Immature natural killer cell (primary cell): ENCODE measurements around the gene RASGRF1. TPM values are rescaled to one million over a fixed set of nuclear protein-coding genes. Genes with fewer than 3 reads are reported as not detected.

Experiments used
- DNase-seq, 3 donors: peaks; one replicate each; pipeline ENCODE4 v3.0.0; 2022; ENCODE audit warnings: mixed read lengths in 1 of 3
- H3K27ac Mint-ChIP-seq, 6 donors: one replicate each; pipeline ENCODE4 v1.8.0; 2020; ENCODE audit warnings: mixed read lengths in 6 of 6, mild to moderate bottlenecking in 5 of 6, inconsistent platforms in 4 of 6, moderate library complexity in 3 of 6
- H3K27me3 Mint-ChIP-seq, 3 donors: one replicate each; pipeline ENCODE4 v1.8.0; 2020 to 2021; ENCODE audit warnings: low read depth in 3 of 3, mild to moderate bottlenecking in 3 of 3, mixed read lengths in 3 of 3, moderate library complexity in 3 of 3, inconsistent platforms in 1 of 3
- H3K36me3 Mint-ChIP-seq, 3 donors: one replicate each; pipeline ENCODE4 v1.8.0; 2020; ENCODE audit warnings: mixed read lengths in 3 of 3, inconsistent platforms in 2 of 3, mild to moderate bottlenecking in 2 of 3
- H3K4me1 Mint-ChIP-seq, 2 donors: one replicate each; pipeline ENCODE4 v1.8.0; 2020; ENCODE audit warnings: inconsistent platforms in 2 of 2, mild to moderate bottlenecking in 2 of 2, mixed read lengths in 2 of 2, moderate library complexity in 1 of 2
- H3K4me3 Mint-ChIP-seq, 5 donors: one replicate each; pipeline ENCODE4 v1.8.0; 2020; ENCODE audit warnings: mild to moderate bottlenecking in 5 of 5, mixed read lengths in 5 of 5, inconsistent platforms in 3 of 5, moderate library complexity in 3 of 5
- H3K9me3 Mint-ChIP-seq, 6 donors: one replicate each; pipeline ENCODE4 v1.8.0; 2020; ENCODE audit warnings: mild to moderate bottlenecking in 6 of 6, mixed read lengths in 6 of 6, inconsistent platforms in 4 of 6, moderate library complexity in 3 of 6
- polyA plus RNA-seq, 3 donors: library from polyadenylated mRNA; unstranded; fragments of 300-500 nt; fragmentation: Illumina TruSeq; gene quantifications; one replicate each; pipeline ENCODE4 v1.2.3, GENCODE V29; 2021

The RASGRF1 gene
- polyA plus RNA-seq: not detected

DNA sequence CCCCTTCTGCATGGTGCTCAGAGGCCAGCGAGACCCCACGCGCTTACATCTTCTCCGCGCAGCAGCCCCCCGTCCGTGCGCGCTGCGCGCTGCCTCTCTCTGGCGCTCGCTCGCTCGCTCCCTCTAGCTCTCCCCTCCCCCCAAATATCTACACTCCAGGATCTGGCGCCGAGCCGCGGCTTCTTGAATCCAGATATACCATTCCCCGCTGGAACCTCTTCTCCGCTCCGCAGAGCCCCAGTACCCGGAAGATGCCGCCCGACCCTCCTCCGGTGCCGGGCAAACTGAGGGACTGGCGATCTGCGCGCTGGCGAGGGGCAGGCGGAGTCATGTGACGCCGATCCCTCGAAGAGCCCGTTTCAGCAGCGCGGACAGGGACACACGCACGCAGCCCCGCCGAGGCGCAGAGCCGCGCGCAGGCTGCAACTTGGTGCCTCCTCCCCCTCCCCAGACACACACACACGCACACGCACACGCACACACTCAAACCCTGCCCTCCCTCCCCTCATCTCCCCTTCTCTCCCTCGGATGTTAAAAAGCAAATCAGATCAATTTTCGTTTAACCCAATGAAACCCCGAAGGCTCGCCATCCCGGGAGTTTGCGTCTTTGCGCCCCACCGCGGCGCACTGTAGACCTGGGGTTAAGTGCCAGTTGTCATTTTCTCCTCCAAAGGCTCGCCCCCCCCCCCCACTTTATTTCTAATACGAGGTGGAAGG lies at the start of gene RASGRF1:
RASGRF1 (minus strand) TSS at position 294 of the 717 bp plus-strand sequence; CDS start at position 12, 282 bp downstream.
- no peak within 1 kb of the TSS for H3K27ac Mint-ChIP-seq
- H3K36me3 Mint-ChIP-seq: no peaks in the 10 kb centered on the region
- H3K27me3 Mint-ChIP-seq: peaks cover 6 to 25% (median 8%) of the 10 kb centered on the region in 3 donors
- no peak for DNase-seq
- H3K4me3 Mint-ChIP-seq: no peak within 1 kb of the TSS
- H3K9me3 Mint-ChIP-seq: no peaks in the 10 kb centered on the region
- H3K4me1 Mint-ChIP-seq: no peaks in the 10 kb centered on the region

GRCh38 chr15:79136434-79137046 lies 46.0 kb upstream of the RASGRF1 start:
- no peak for DNase-seq
- H3K36me3 Mint-ChIP-seq: no peaks in the 10 kb centered on the region
- H3K4me1 Mint-ChIP-seq: no peaks in the 10 kb centered on the region
- H3K27ac Mint-ChIP-seq: no peak overlapping the region
- peaks cover 4 to 7% (median 4%) of the 10 kb centered on the region in 3 donors for H3K27me3 Mint-ChIP-seq
- no peak overlapping the region for H3K4me3 Mint-ChIP-seq
- H3K9me3 Mint-ChIP-seq: no peaks in the 10 kb centered on the region

DNA sequence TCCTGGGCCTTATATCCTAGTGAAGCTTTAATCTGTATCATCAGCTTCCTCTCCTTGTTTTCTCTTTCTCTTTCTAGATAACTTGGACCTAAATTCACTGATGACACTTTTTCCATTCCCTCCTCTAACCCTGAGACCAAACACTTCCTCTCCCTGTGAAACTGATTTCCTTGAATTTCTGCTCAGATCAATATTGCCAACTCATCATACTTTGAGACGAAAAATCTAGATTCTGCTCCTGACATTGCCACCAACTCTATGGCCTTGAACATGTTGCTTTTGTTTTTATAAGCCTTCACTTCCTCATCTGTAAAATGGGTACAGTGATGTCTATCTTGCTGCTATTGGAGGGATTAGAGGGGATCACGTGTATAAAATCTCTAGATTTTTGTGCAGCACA lies 42.7 kb upstream of the RASGRF1 start:
- Mint-ChIP-seq H3K36me3 (no peaks in the 10 kb centered on the region), H3K27me3 (peaks cover 0 to 6% (median 3%) of the 10 kb centered on the region in 3 donors), H3K27ac (no peak overlapping the region), H3K4me1 (no peaks in the 10 kb centered on the region), H3K4me3 (no peak overlapping the region), H3K9me3 (no peaks in the 10 kb centered on the region)
- no peak for DNase-seq

- Mint-ChIP-seq H3K27me3 (peaks cover 0 to 6% (median 5%) of the 10 kb centered on the region in 3 donors), H3K4me3 (no peak overlapping the region), H3K36me3 (no peaks in the 10 kb centered on the region), H3K9me3 (no peaks in the 10 kb centered on the region), H3K4me1 (no peaks in the 10 kb centered on the region), H3K27ac (no peak overlapping the region)
- no peak for DNase-seq
Observed at GRCh38 chr15:79132770-79133169, 42.2 kb upstream of the RASGRF1 start.

DNA sequence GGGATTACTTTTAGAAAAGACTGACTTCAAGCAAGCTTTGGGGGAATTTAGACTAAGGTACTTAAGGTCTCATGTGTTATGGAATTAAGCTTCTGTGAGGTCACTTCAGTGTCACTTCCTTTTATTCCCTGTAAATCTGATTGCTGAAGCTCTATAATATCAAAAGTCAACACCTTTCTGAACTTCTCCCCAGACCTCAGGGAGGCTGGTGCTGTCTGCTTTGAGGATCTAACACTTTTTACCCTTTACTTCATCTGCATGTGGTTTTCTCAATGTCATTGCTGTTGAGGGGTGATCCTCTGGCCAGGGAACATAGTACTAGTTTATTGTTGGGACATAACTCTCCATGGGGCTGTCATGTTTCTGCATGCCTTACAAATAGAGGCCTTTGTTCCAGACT lies 41.8 kb upstream of the RASGRF1 start:
- Mint-ChIP-seq H3K27me3 (peaks cover 0 to 6% (median 2%) of the 10 kb centered on the region in 3 donors), H3K4me1 (no peaks in the 10 kb centered on the region), H3K27ac (no peak overlapping the region), H3K4me3 (no peak overlapping the region), H3K36me3 (no peaks in the 10 kb centered on the region), H3K9me3 (no peaks in the 10 kb centered on the region)
- no peak for DNase-seq

DNA sequence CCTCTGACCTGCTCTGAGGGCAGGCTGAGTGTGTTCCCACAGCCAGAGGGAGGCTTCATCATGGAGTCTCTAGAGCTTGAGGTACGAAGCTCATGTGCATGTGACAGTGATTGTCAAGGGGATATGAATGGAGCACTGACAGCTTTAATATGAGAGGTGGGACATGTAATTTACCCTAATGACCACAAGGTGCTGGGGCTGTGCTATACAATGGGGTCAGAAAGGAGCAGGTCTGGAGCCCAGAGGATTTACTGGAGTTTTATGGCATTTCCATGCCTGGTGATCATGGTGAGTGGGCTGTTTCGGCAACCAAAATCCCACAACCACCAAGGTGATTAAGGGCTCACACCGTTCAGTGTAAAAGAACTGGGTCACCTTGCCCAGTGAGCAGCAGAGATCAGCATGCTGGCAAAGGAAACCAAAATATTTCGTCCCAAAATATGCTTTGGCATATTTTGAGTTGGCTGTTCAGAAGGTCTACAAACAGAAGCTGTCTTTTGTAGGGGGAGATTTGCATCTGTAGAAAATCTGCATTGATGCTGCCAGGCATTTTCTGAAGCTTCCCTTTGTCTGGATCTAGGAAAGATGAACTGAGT lies 40.1 kb upstream of the RASGRF1 start:
- Mint-ChIP-seq H3K4me3 (no peak overlapping the region), H3K4me1 (no peaks in the 10 kb centered on the region), H3K9me3 (peaks cover 0 to 2% (median 0%) of the 10 kb centered on the region in 6 donors), H3K27me3 (peaks cover 0 to 6% (median 2%) of the 10 kb centered on the region in 3 donors), H3K27ac (no peak overlapping the region), H3K36me3 (no peaks in the 10 kb centered on the region)
- no peak for DNase-seq

DNA sequence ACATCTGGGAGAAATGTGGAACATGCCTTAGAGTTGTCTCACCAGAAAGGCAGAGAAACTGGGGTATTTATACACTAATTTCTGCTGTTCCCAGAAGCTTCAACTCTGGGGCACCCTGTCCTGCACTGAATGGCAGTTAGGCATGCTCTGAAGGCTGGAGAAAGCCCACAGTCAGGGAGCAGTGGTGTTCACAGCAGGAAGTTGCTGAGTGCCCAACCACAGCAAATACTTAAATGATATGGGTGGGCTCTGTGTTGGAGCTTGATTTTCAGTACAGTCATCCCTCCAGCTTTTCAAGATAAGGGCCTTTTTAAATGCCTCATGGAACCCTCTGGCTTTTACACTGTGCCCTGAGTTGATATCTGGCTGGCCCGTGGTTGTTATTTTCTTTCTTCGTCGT lies 38.7 kb upstream of the RASGRF1 start:
- peaks cover 0 to 6% (median 2%) of the 10 kb centered on the region in 3 donors for H3K27me3 Mint-ChIP-seq
- no peaks in the 10 kb centered on the region for H3K4me1 Mint-ChIP-seq
- peaks cover 0 to 2% (median 0%) of the 10 kb centered on the region in 6 donors for H3K9me3 Mint-ChIP-seq
- no peaks in the 10 kb centered on the region for H3K36me3 Mint-ChIP-seq
- H3K4me3 Mint-ChIP-seq: no peak overlapping the region
- no peak overlapping the region for H3K27ac Mint-ChIP-seq
- no peak for DNase-seq

DNA sequence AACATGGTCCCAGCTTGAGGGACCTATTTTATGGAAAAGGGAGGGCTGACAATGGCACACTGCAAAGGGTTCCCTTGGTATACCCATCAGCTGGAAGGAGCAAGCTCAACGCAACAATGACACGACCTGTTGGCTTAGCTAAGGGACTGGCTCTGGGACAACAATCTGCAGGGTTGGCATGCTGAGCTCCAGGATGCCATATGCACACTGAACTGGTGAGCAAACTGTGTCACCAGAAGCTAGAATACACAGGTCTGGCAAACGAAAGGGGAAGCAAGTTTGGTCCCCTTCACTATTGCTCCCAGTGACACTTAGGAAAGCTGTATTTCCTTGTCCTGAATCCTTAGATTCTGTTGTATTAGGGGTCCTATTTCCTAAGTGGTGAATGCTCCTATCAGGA lies 38.0 kb upstream of the RASGRF1 start:
- H3K4me3 Mint-ChIP-seq: no peak overlapping the region
- peaks cover 0 to 3% (median 2%) of the 10 kb centered on the region in 3 donors for H3K27me3 Mint-ChIP-seq
- no peak for DNase-seq
- no peak overlapping the region for H3K27ac Mint-ChIP-seq
- no peaks in the 10 kb centered on the region for H3K36me3 Mint-ChIP-seq
- H3K9me3 Mint-ChIP-seq: peaks cover 0 to 2% (median 0%) of the 10 kb centered on the region in 6 donors
- H3K4me1 Mint-ChIP-seq: no peaks in the 10 kb centered on the region

- Mint-ChIP-seq H3K4me3 (no peak overlapping the region), H3K9me3 (peaks cover 0 to 3% (median 0%) of the 10 kb centered on the region in 6 donors), H3K36me3 (no peaks in the 10 kb centered on the region), H3K4me1 (no peaks in the 10 kb centered on the region), H3K27ac (no peak overlapping the region), H3K27me3 (peaks cover 0 to 6% (median 5%) of the 10 kb centered on the region in 3 donors)
- no peak for DNase-seq
Observed at GRCh38 chr15:79124388-79124787, 33.8 kb upstream of the RASGRF1 start.

DNA sequence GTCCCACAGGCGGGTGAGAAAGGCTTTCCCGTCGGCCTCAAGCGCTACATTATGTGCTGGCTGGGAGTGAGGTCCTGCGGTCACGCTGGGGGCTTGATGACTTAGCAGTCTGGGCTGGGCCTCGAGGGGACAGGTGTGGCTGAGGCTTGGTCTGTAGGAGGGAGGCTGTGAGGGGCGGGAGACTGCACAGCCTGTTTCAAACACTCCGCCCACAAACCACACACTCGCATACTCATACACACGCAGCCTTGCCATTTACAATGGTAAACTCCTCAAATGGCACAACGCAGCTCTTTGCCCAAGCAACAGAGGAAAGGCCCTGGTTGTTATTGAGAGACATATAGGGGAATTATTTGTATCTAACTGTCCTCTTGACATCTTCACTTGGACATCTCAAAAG lies 32.4 kb upstream of the RASGRF1 start:
- H3K9me3 Mint-ChIP-seq: peaks cover 0 to 3% (median 0%) of the 10 kb centered on the region in 6 donors
- no peak overlapping the region for H3K4me3 Mint-ChIP-seq
- H3K27me3 Mint-ChIP-seq: peaks cover 0 to 6% (median 5%) of the 10 kb centered on the region in 3 donors
- DNase-seq: no peak
- no peak overlapping the region for H3K27ac Mint-ChIP-seq
- H3K36me3 Mint-ChIP-seq: no peaks in the 10 kb centered on the region
- H3K4me1 Mint-ChIP-seq: no peaks in the 10 kb centered on the region

GRCh38 chr15:79122391-79122790 lies 31.8 kb upstream of the RASGRF1 start:
- no peak for DNase-seq
- H3K36me3 Mint-ChIP-seq: no peaks in the 10 kb centered on the region
- H3K4me1 Mint-ChIP-seq: no peaks in the 10 kb centered on the region
- no peak overlapping the region for H3K4me3 Mint-ChIP-seq
- peaks cover 0 to 5% (median 4%) of the 10 kb centered on the region in 3 donors for H3K27me3 Mint-ChIP-seq
- H3K9me3 Mint-ChIP-seq: peaks cover 0 to 3% (median 0%) of the 10 kb centered on the region in 6 donors
- H3K27ac Mint-ChIP-seq: no peak overlapping the region

- peaks cover 0 to 5% (median 4%) of the 10 kb centered on the region in 3 donors for H3K27me3 Mint-ChIP-seq
- H3K36me3 Mint-ChIP-seq: no peaks in the 10 kb centered on the region
- H3K4me3 Mint-ChIP-seq: no peak overlapping the region
- H3K27ac Mint-ChIP-seq: no peak overlapping the region
- H3K4me1 Mint-ChIP-seq: no peaks in the 10 kb centered on the region
- no peak for DNase-seq
- peaks cover 0 to 3% (median 0%) of the 10 kb centered on the region in 6 donors for H3K9me3 Mint-ChIP-seq
Observed at GRCh38 chr15:79121571-79121970, 31.0 kb upstream of the RASGRF1 start.

DNA sequence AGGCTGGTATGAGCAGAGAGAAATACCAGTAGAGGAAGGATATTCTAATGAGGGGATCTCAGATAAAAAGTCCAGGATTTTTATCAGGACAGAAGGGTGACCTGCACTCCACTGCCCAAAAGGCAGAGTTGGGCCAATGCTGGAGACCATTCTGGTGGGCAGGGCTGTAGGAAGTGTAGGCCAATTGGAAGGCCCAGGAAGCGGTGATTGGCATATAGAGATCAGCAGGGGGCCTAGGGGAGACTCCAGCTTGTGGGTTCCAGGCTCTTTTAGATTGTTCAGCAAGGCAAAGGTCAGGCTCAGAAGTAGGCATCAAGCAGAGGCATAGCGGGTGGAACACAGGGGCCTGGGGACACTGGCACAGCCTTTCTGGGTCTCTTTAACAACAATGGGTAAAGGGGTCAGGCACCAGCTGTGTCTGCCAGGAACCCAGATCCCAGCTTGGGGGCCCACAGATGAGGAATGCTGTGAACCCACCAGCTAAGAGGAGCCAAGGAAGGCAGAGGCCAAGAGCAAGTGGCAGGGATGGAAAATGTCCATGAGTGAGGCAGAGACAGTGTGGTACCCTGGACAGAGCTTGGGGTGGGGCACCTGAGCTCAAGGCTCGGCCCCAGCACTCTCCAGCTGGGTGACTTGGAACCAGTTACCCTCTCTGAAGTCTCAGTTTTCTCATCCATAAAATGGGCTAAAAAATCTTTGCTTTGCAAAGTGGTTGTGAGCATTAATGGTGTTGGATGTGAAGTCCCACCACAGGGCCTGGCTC lies 27.0 kb upstream of the RASGRF1 start:
- H3K36me3 Mint-ChIP-seq: no peaks in the 10 kb centered on the region
- H3K4me3 Mint-ChIP-seq: no peak overlapping the region
- H3K27ac Mint-ChIP-seq: no peak overlapping the region
- no peaks in the 10 kb centered on the region for H3K4me1 Mint-ChIP-seq
- H3K27me3 Mint-ChIP-seq: peaks cover 0 to 8% (median 3%) of the 10 kb centered on the region in 3 donors
- DNase-seq: no peak
- peaks cover 0 to 4% (median 0%) of the 10 kb centered on the region in 6 donors for H3K9me3 Mint-ChIP-seq

GRCh38 chr15:79116771-79117170 lies 26.2 kb upstream of the RASGRF1 start:
- Mint-ChIP-seq H3K9me3 (peaks cover 0 to 2% (median 0%) of the 10 kb centered on the region in 6 donors), H3K4me3 (no peak overlapping the region), H3K27ac (no peak overlapping the region), H3K36me3 (no peaks in the 10 kb centered on the region), H3K4me1 (no peaks in the 10 kb centered on the region), H3K27me3 (peaks cover 0 to 7% (median 0%) of the 10 kb centered on the region in 3 donors)
- no peak for DNase-seq
